ENCODE measurements around the gene CACNB4.
"Not testable (repeated sequence)": the region's sequence is repeated elsewhere in the genome, so short reads cannot be mapped to it uniquely, and the experiment has no call there.

CACNB4 gene

GRCh38 chr2:151927501-151928221, 171.2 kb downstream of the CACNB4 start:
- DNase-seq (ENCODE audit: low read depth): no peak
- TF ChIP-seq CTCF (IDR thresholded peaks at IDR 0.05; ENCODE audit: low read depth, low read length, missing control alignments): no peak
- H3K4me3 ChIP-seq (ENCODE audit: low read depth, low read length): no peak overlapping the region

- no peak overlapping the region for H3K4me3 ChIP-seq (ENCODE audit: low read depth, low read length)
- no peak for DNase-seq (ENCODE audit: low read depth)
- TF ChIP-seq CTCF (IDR thresholded peaks at IDR 0.05; ENCODE audit: low read depth, low read length, missing control alignments): no peak
These were observed 175.8 kb downstream of the CACNB4 start for GRCh38 chr2:151922845-151923666.

- no peak for DNase-seq (ENCODE audit: low read depth)
- H3K4me3 ChIP-seq (ENCODE audit: low read depth, low read length): no peak overlapping the region
- TF ChIP-seq CTCF (IDR thresholded peaks at IDR 0.05; ENCODE audit: low read depth, low read length, missing control alignments): no peak
These were observed 179.1 kb downstream of the CACNB4 start for GRCh38 chr2:151919786-151920185.

- DNase-seq (ENCODE audit: low read depth): no peak
- TF ChIP-seq CTCF (IDR thresholded peaks at IDR 0.05; ENCODE audit: low read depth, low read length, missing control alignments): no peak
- no peak overlapping the region for H3K4me3 ChIP-seq (ENCODE audit: low read depth, low read length)
These were observed 180.5 kb downstream of the CACNB4 start for GRCh38 chr2:151918308-151918707.

- H3K4me3 ChIP-seq (ENCODE audit: low read depth, low read length): no peak overlapping the region
- DNase-seq (ENCODE audit: low read depth): no peak
These were observed 182.2 kb downstream of the CACNB4 start for GRCh38 chr2:151916632-151917031.

GRCh38 chr2:151915629-151916025, 183.2 kb downstream of the CACNB4 start:
- not testable (repeated sequence) for DNase-seq (ENCODE audit: low read depth); H3K4me3 ChIP-seq (ENCODE audit: low read depth, low read length)

More at GRCh38 chr2:151916632-151917031, 182.2 kb downstream of the CACNB4 start:
- no peak for TF ChIP-seq CTCF (IDR thresholded peaks at IDR 0.05; ENCODE audit: low read depth, low read length, missing control alignments)

- TF ChIP-seq CTCF (IDR thresholded peaks at IDR 0.05; ENCODE audit: low read depth, low read length, missing control alignments): no peak
- DNase-seq (ENCODE audit: low read depth): no peak
- no peak overlapping the region for H3K4me3 ChIP-seq (ENCODE audit: low read depth, low read length)
These were observed 183.7 kb downstream of the CACNB4 start for GRCh38 chr2:151914989-151915628.

Data from GM12864 (cell line).